GM12878 (cell line): ENCODE measurements around the gene FYB1. TPM values are rescaled to one million over a fixed set of nuclear protein-coding genes. Genes with fewer than 3 reads are reported as not detected.

Experiments
- ATAC-seq: fragments of 200-7000 bp; cut with Tn5 transposase; 3 replicates; pipeline ENCODE4 v1.9.1; 2020; ENCODE audit warnings: mild to moderate bottlenecking, moderate library complexity
- BruUV-seq: library from RNA; stranded (reverse); fragments of 400-500 nt; replicated peaks from 2 replicates; lab custom pipeline; 2021; lab: Mats Ljungman, UMichigan
- CTCF ChIA-PET: fragments of 300-600 bp; sonication (Branson Sonifier 250); formaldehyde crosslinking; extraction: SDS; loops from one replicate; lab custom pipeline; 2021; ENCODE audit warnings: inconsistent platforms; lab: Yijun Ruan, JAX
- POLR2A ChIA-PET: fragments of 350-600 bp; formaldehyde crosslinking; extraction: SDS; loops from one replicate; lab custom pipeline; 2021; ENCODE audit warnings: inconsistent platforms; lab: Charles Lee
- RAD21 ChIA-PET: fragments of 300-600 bp; sonication (Branson Sonifier 250); formaldehyde crosslinking; loops from one replicate; lab custom pipeline; 2023; ENCODE audit warnings: antibody characterized with exemption; ENCODE audit not compliant: unreplicated experiment; lab: Charles Lee
- SMC1A ChIA-PET: fragments of 300-600 bp; sonication (Branson Sonifier 250); formaldehyde crosslinking; loops from one replicate; lab custom pipeline; 2023; ENCODE audit not compliant: unreplicated experiment, uncharacterized antibody; lab: Charles Lee
- DNase-seq: peaks from one replicate; pipeline ENCODE4 v3.0.0-alpha.2; 2011; ENCODE audit warnings: low read depth, low spot score
- FAIRE-seq: peaks from 3 replicates; lab custom pipeline; 2011; peaks lifted over from hg19 to GRCh38; lab: Jason Lieb, UNC
- H2AFZ ChIP-seq: 2 replicates; pipeline ENCODE4 v1.6.0; 2011; ENCODE audit warnings: low read depth, low read length, control low read depth; ENCODE audit not compliant: control insufficient read depth
- H3K27ac ChIP-seq: 2 replicates; pipeline ENCODE4 v1.5.1; 2011; ENCODE audit warnings: control low read depth; ENCODE audit not compliant: control insufficient read depth, insufficient read depth
- H3K27me3 ChIP-seq, 2 experiments: replicated peaks in 1 of 2; 2 replicates each; pipeline versions ENCODE4 v1.6.0 to v1.6.1; 2011; ENCODE audit warnings: low read length in 1 of 2; ENCODE audit not compliant: control insufficient read depth in 2 of 2, insufficient read depth in 2 of 2
- H3K36me3 ChIP-seq, 2 experiments: 2 replicates each; pipeline ENCODE4 v1.5.1; 2011; ENCODE audit warnings: low read length in 1 of 2; ENCODE audit not compliant: control insufficient read depth in 2 of 2, insufficient read depth in 2 of 2
- H3K4me1 ChIP-seq: 2 replicates; pipeline ENCODE4 v1.6.1; 2011; ENCODE audit warnings: mild to moderate bottlenecking, low read length, moderate library complexity, mixed read lengths; ENCODE audit not compliant: control insufficient read depth, insufficient read depth
- H3K4me2 ChIP-seq: 2 replicates; pipeline ENCODE4 v1.6.0; 2011; ENCODE audit warnings: control low read depth; ENCODE audit not compliant: control insufficient read depth, insufficient read depth
- H3K4me3 ChIP-seq: fragments of 200-600 bp; sonication (generic); 2 replicates; pipeline ENCODE4 v1.5.1; 2016
- H3K79me2 ChIP-seq: 2 replicates; pipeline ENCODE4 v1.6.0; 2011; ENCODE audit warnings: low read length; ENCODE audit not compliant: control insufficient read depth, insufficient read depth
- H3K9ac ChIP-seq: 2 replicates; pipeline ENCODE4 v1.8.0; 2011; ENCODE audit warnings: low read length, control low read depth, mixed read lengths; ENCODE audit not compliant: control insufficient read depth, insufficient read depth
- H3K9me3 ChIP-seq: replicated peaks from 3 replicates; pipeline ENCODE4 v1.5.1; 2011; ENCODE audit warnings: mild to moderate bottlenecking, low read length; ENCODE audit not compliant: control insufficient read depth, insufficient read depth
- H4K20me1 ChIP-seq: 2 replicates; pipeline ENCODE4 v1.6.0; 2011; ENCODE audit not compliant: control insufficient read depth, insufficient read depth
- ASH2L ChIP-seq: fragments of 300-600, 200-600 bp; sonication (generic); IDR thresholded peaks from 2 replicates; pipeline ENCODE4 v1.6.1; 2017; ENCODE audit warnings: low read depth, mild to moderate bottlenecking, borderline replicate concordance
- ATF7 ChIP-seq: fragments of 450-650 bp; IDR thresholded peaks from 2 replicates; pipeline ENCODE4 v1.6.1; 2016; ENCODE audit warnings: low read depth, mild to moderate bottlenecking
- FOS ChIP-seq: IDR thresholded peaks from 3 replicates; pipeline ENCODE4 v1.6.1; 2011; ENCODE audit warnings: borderline replicate concordance; ENCODE audit not compliant: insufficient read length; ENCODE audit errors: extremely low read depth
- MXI1 ChIP-seq: fragments of 150-350 bp; IDR thresholded peaks from 2 replicates; pipeline ENCODE4 v1.6.1; 2011; ENCODE audit warnings: low read depth, mild to moderate bottlenecking, inconsistent platforms, low read length, improper control_type of control experiment
- PRDM15 ChIP-seq: fragments of 450-650 bp; formaldehyde crosslinking; IDR thresholded peaks from 2 replicates; pipeline ENCODE4 v1.4.0; 2020; ENCODE audit warnings: mild to moderate bottlenecking, moderate library complexity
- REST ChIP-seq: IDR thresholded peaks from 2 replicates; pipeline ENCODE4 v1.6.1; 2012; ENCODE audit warnings: mild to moderate bottlenecking, low read depth, low read length
- RUNX3 ChIP-seq: IDR thresholded peaks from 2 replicates; pipeline ENCODE4 v1.6.1; 2012; ENCODE audit warnings: low read length, inconsistent platforms
- SPI1 ChIP-seq: IDR thresholded peaks from 2 replicates; pipeline ENCODE4 v1.6.1; 2011; ENCODE audit warnings: low read depth, mild to moderate bottlenecking, low read length, moderate library complexity, borderline replicate concordance; ENCODE audit not compliant: insufficient read depth
- SREBF1 ChIP-seq: IDR thresholded peaks from 2 replicates; pipeline ENCODE4 v1.6.1; 2012; ENCODE audit warnings: mild to moderate bottlenecking, low read length
- SREBF2 ChIP-seq: IDR thresholded peaks from 2 replicates; pipeline ENCODE4 v1.6.1; 2012; ENCODE audit warnings: mild to moderate bottlenecking, low read length
- TCF7 ChIP-seq: IDR thresholded peaks from 2 replicates; pipeline ENCODE4 v1.6.1; 2014; ENCODE audit warnings: antibody characterized with exemption, borderline replicate concordance
- ZNF274 ChIP-seq: IDR thresholded peaks from one replicate; pipeline ENCODE4 v1.8.0; 2011; ENCODE audit not compliant: insufficient read length, insufficient read depth
- WGBS: methylation state at CpG from one replicate; pipeline ENCODE4 v1.1.6; 2016; ENCODE audit warnings: low lambda C conversion rate; ENCODE audit not compliant: insufficient replicate concordance, insufficient coverage; ENCODE audit errors: missing lambda C conversion rate; 5-methylcytosine and 5-hydroxymethylcytosine counted together
- in situ Hi-C: fragments of 300-500 bp; cut with MboI; formaldehyde crosslinking; loops from 9 replicates; pipeline ENCODE4 v1.14.3; 2018; ENCODE audit warnings: mixed read lengths
- intact Hi-C: fragments of 100-400 bp; cut with micrococcal nuclease; formaldehyde crosslinking; loops from one replicate; pipeline ENCODE4 v1.14.2; 2022; ENCODE audit not compliant: unreplicated experiment
- polyA plus RNA-seq, 11 experiments: library from polyadenylated mRNA; depleted of rRNA in 4 of 11; unstranded in 6 of 11; stranded (reverse) in 5 of 11; fragments of >200 nt; fragmentation: Nextera tagmentation in 4 of 11; fragmentation: Illumina TruSeq in 1 of 11; extraction: Ambion mirVana in 4 of 11; extraction: Trizol in 1 of 11; gene quantifications; 1 replicate in 1 of 11; 2 replicates in 10 of 11; pipeline versions ENCODE4 v1.2.1 to v1.2.3, GENCODE V29; 2011 to 2016; ENCODE audit warnings: inconsistent platforms in 2 of 11, missing spikeins in 2 of 11, low read depth in 1 of 11
- total RNA-seq, 4 experiments: library from RNA; depleted of rRNA in 3 of 4; stranded (reverse); fragments of >200 nt in 3 of 4; fragmentation: Illumina TruSeq in 1 of 4; extraction: Trizol in 1 of 4; gene quantifications; 2 replicates each; pipeline versions ENCODE4 v1.2.1 to v1.2.3, GENCODE V29; 2013 to 2021
- TF ChIP-seq, protein P1 (sequence below): fragments of 450-650 bp; IDR thresholded peaks from 2 replicates; pipeline ENCODE4 v1.6.1; 2017; ENCODE audit warnings: low read depth, mild to moderate bottlenecking, moderate library complexity
- TF ChIP-seq, protein P2 (sequence below), 3 experiments: IDR thresholded peaks in 2 of 3; conservative IDR thresholded peaks in 1 of 3; 2 replicates each; pipeline ENCODE4 v1.5.1; 2011; ENCODE audit warnings: low read depth in 3 of 3, low read length in 3 of 3, mild to moderate bottlenecking in 3 of 3, control low read depth in 2 of 3, moderate library complexity in 2 of 3, inconsistent platforms in 1 of 3, mixed read lengths in 1 of 3; ENCODE audit not compliant: control insufficient read depth in 2 of 3, insufficient read depth in 1 of 3; ENCODE audit errors: extremely low read depth in 1 of 3

The FYB1 gene
- total and polyA plus RNA-seq, 10 of the 15 experiments (the other 5 are each of a cell fraction or from before 2014, with no cell fraction given) = 0.06 to 4.3 (median 0.25) TPM; not detected in 2

DNA sequence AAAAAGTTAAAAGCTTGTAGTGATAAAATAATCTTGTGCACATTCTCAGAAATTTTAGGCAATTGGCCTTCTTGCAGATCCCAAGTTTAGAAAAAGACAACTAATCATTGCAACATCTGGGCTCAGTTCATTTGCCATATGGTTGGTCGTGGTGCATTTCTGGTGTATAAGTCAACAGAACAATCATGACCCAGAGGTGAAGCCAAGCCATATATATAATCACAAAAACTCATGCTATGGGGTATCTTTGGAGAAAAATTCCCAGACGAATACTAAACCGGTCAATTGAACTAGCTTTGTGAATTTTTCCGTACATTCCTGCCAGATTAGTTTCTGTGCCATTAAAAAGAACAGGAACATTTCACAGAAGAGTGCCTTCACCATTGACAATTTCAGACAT, 50.3 kb downstream of the FYB1 start:
- intact Hi-C loops (no loop called here), in situ Hi-C loops (no loop called here)
- ChIA-PET RAD21 (interaction anchor here (1.4 kb wide), 1 partner anchor 9 kb away, joined by 4 read pairs; no protein-coding TSS in a partner anchor), SMC1A (interaction anchor here (0.6 kb wide), 1 partner anchor 10 kb away, joined by 3 read pairs; no protein-coding TSS in a partner anchor), CTCF (no interaction called here)
- FAIRE-seq = no peak
- H3K36me3 ChIP-seq = no peaks in the 10 kb centered on the region
- BruUV-seq = no TSS peak
- no peaks in the 10 kb centered on the region for H4K20me1 ChIP-seq
- no peaks in the 10 kb centered on the region; the same call in 2 of the 3 replicates for H3K9me3 ChIP-seq
- no peak overlapping the region for H3K4me2 ChIP-seq
- TF ChIP-seq ATF7 = no peak
- no peak for TF ChIP-seq RUNX3
- TF ChIP-seq MXI1 = no peak
- no peak for TF ChIP-seq SREBF2
- TF ChIP-seq TCF7 = no peak
- TF ChIP-seq, protein P1, sequence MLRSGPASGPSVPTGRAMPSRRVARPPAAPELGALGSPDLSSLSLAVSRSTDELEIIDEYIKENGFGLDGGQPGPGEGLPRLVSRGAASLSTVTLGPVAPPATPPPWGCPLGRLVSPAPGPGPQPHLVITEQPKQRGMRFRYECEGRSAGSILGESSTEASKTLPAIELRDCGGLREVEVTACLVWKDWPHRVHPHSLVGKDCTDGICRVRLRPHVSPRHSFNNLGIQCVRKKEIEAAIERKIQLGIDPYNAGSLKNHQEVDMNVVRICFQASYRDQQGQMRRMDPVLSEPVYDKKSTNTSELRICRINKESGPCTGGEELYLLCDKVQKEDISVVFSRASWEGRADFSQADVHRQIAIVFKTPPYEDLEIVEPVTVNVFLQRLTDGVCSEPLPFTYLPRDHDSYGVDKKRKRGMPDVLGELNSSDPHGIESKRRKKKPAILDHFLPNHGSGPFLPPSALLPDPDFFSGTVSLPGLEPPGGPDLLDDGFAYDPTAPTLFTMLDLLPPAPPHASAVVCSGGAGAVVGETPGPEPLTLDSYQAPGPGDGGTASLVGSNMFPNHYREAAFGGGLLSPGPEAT = no peak
- TF ChIP-seq SPI1 = no peak
- TF ChIP-seq ASH2L = no peak
- no peak for TF ChIP-seq PRDM15 (CRISPR knock-in tag)
- no peak for TF ChIP-seq ZNF274
- no peak for TF ChIP-seq SREBF1
- no peak for TF ChIP-seq REST
- TF ChIP-seq FOS = no peak
- TF ChIP-seq, protein P2, sequence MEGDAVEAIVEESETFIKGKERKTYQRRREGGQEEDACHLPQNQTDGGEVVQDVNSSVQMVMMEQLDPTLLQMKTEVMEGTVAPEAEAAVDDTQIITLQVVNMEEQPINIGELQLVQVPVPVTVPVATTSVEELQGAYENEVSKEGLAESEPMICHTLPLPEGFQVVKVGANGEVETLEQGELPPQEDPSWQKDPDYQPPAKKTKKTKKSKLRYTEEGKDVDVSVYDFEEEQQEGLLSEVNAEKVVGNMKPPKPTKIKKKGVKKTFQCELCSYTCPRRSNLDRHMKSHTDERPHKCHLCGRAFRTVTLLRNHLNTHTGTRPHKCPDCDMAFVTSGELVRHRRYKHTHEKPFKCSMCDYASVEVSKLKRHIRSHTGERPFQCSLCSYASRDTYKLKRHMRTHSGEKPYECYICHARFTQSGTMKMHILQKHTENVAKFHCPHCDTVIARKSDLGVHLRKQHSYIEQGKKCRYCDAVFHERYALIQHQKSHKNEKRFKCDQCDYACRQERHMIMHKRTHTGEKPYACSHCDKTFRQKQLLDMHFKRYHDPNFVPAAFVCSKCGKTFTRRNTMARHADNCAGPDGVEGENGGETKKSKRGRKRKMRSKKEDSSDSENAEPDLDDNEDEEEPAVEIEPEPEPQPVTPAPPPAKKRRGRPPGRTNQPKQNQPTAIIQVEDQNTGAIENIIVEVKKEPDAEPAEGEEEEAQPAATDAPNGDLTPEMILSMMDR (IDR thresholded peaks at IDR 0.05 in 2 of 3, conservative IDR thresholded peaks at IDR 0.05 in 1 of 3; ENCODE audit: control insufficient read depth in 2 of 3, extremely low read depth in 1 of 3, insufficient read depth in 1 of 3, low read depth in 3 of 3, low read length in 3 of 3) = no peak
- TF ChIP-seq, all 136 proteins: peak for 0
- no peak overlapping the region for H3K9ac ChIP-seq
- H3K4me1 ChIP-seq = no peaks in the 10 kb centered on the region
- ATAC-seq (no peak), DNase-seq (no peak)
- no peaks in the 10 kb centered on the region for H3K79me2 ChIP-seq
- no peak overlapping the region for H3K27ac ChIP-seq
- POLR2A ChIA-PET = no interaction called here
- H2AFZ ChIP-seq = no peak overlapping the region
- no peaks in the 10 kb centered on the region for H3K27me3 ChIP-seq
- H3K4me3 ChIP-seq = no peak overlapping the region
- WGBS = 60% methylated on average over 4 of the region's 4 CpGs
